A549 treated with ZK216348 at 1 μM for 4 hours (cell line): ENCODE measurements around the gene PRPF40A. TPM values are rescaled to one million over a fixed set of nuclear protein-coding genes. Genes with fewer than 3 reads are reported as not detected.

Experiments
- total RNA-seq: library from RNA; stranded (reverse); fragments of 200-300 nt; extraction: Qiagen RNA extraction; gene quantifications from 5 replicates; pipeline ENCODE4 v1.2.3, GENCODE V29; 2022; ENCODE audit warnings: low read depth

PRPF40A gene
- 67.7 to 101 TPM (median 89.0 TPM) in 5 replicates for total RNA-seq

GRCh38 chr2:152717228-152718075 lies at the start of gene PRPF40A:
TSS of gene PRPF40A (minus strand) at chr2:152717461. CDS start at chr2:152717439, 22 bp downstream.

GRCh38 chr2:152718076-152718908 lies 1.0 kb upstream of the PRPF40A start, which contains the start of gene ARL6IP6:
TSS of gene ARL6IP6 (plus strand) at chr2:152718620. CDS start at chr2:152718625, 5 bp downstream.

Other genes starting within 250 kb of the PRPF40A start
- gene ARL6IP6, start 1.2 kb upstream of the PRPF40A start, total RNA-seq: 18.4 to 27.8 TPM (median 23.7 TPM) in 5 replicates